HepG2 (cell line): Measurements from ENCODE around the gene SLC44A4. TPM values are rescaled to one million over a fixed set of nuclear protein-coding genes. Genes with fewer than 3 reads are reported as not detected.
A peak's percentile ranks its signal among the peaks of the same experiment; 100 is the strongest.

Experiments
- AGO2 ChIP-seq: fragments of 200-400 bp; formaldehyde crosslinking; optimal IDR thresholded peaks from 2 replicates; pipeline ENCODE3; 2017; ENCODE audit warnings: mild to moderate bottlenecking, low read depth, low read length, moderate library complexity
- EP300 ChIP-seq, 3 experiments: sonication (generic) in 1 of 3; formaldehyde crosslinking in 1 of 3; IDR thresholded peaks; 2 replicates each; pipeline versions ENCODE4 v1.5.1 to v1.6.1; 2011 to 2020; ENCODE audit warnings: low read depth in 2 of 3, low read length in 2 of 3, borderline replicate concordance in 1 of 3, improper control_type of control experiment in 1 of 3, mild to moderate bottlenecking in 1 of 3, missing genetic modification reagents in 1 of 3, moderate library complexity in 1 of 3
- GABPB1 ChIP-seq: IDR thresholded peaks from 2 replicates; pipeline ENCODE4 v1.6.1; 2016; ENCODE audit warnings: mild to moderate bottlenecking, missing genetic modification reagents, moderate library complexity, missing compliant biosample characterization
- GATAD2A ChIP-seq: IDR thresholded peaks from 2 replicates; pipeline ENCODE4 v1.6.1; 2016
- HNRNPL ChIP-seq: fragments of 200-400 bp; formaldehyde crosslinking; IDR thresholded peaks from 2 replicates; pipeline ENCODE4 v1.6.1; 2017; ENCODE audit warnings: mild to moderate bottlenecking, low read depth, low read length
- MEIS1 ChIP-seq: sonication (generic); formaldehyde crosslinking; IDR thresholded peaks from 2 replicates; pipeline ENCODE4 v1.9.0; 2021; ENCODE audit warnings: mild to moderate bottlenecking, missing genetic modification reagents, moderate library complexity, borderline replicate concordance
- NFATC3 ChIP-seq: sonication (generic); formaldehyde crosslinking; IDR thresholded peaks from 2 replicates; pipeline ENCODE4 v1.5.1; 2020; ENCODE audit warnings: mild to moderate bottlenecking, missing genetic modification reagents
- POLR2A ChIP-seq, 2 experiments: IDR thresholded peaks; 2 replicates each; pipeline ENCODE4 v1.6.1; 2011; ENCODE audit warnings: low read depth in 2 of 2, low read length in 2 of 2, mild to moderate bottlenecking in 1 of 2, moderate library complexity in 1 of 2; ENCODE audit not compliant: insufficient read depth in 1 of 2
- RARA ChIP-seq: IDR thresholded peaks from 2 replicates; pipeline ENCODE4 v1.6.1; 2016; ENCODE audit warnings: missing genetic modification reagents, missing compliant biosample characterization
- RFX5 ChIP-seq: IDR thresholded peaks from 2 replicates; pipeline ENCODE4 v1.6.1; 2011; ENCODE audit warnings: low read depth, low read length, improper control_type of control experiment
- SMARCE1 ChIP-seq: fragments of 450-650 bp; IDR thresholded peaks from 2 replicates; pipeline ENCODE4 v1.6.1; 2017; ENCODE audit warnings: borderline replicate concordance
- THAP11 ChIP-seq: IDR thresholded peaks from 2 replicates; pipeline ENCODE4 v1.6.1; 2016; ENCODE audit warnings: missing biosample characterization, missing genetic modification reagents
- TRIM24 ChIP-seq: sonication (generic); formaldehyde crosslinking; IDR thresholded peaks from 2 replicates; pipeline ENCODE4 v1.8.0; 2022; ENCODE audit warnings: mild to moderate bottlenecking, missing genetic modification reagents
- ZC3H13 ChIP-seq: sonication (generic); formaldehyde crosslinking; IDR thresholded peaks from 2 replicates; pipeline ENCODE4 v1.8.1; 2023; ENCODE audit warnings: mild to moderate bottlenecking, missing genetic modification reagents, moderate library complexity
- ZNF333 ChIP-seq: sonication (generic); formaldehyde crosslinking; IDR thresholded peaks from 2 replicates; pipeline ENCODE4 v1.4.0; 2020; ENCODE audit warnings: mild to moderate bottlenecking, missing genetic modification reagents, borderline replicate concordance
- ZNF549 ChIP-seq: sonication (generic); formaldehyde crosslinking; IDR thresholded peaks from 2 replicates; pipeline ENCODE4 v1.5.0; 2020; ENCODE audit warnings: missing genetic modification reagents
- ZNF678 ChIP-seq: sonication (generic); formaldehyde crosslinking; IDR thresholded peaks from 2 replicates; pipeline ENCODE4 v1.4.0; 2020; ENCODE audit warnings: mild to moderate bottlenecking, missing genetic modification reagents
- ZSCAN30 ChIP-seq: sonication (generic); formaldehyde crosslinking; IDR thresholded peaks from 2 replicates; pipeline ENCODE4 v1.5.0; 2020; ENCODE audit warnings: mild to moderate bottlenecking, missing genetic modification reagents
- ZUFSP ChIP-seq: sonication (generic); formaldehyde crosslinking; IDR thresholded peaks from 2 replicates; pipeline ENCODE4 v1.9.0; 2021; ENCODE audit warnings: missing genetic modification reagents, mild to moderate bottlenecking, borderline replicate concordance
- polyA plus RNA-seq, 8 experiments: library from polyadenylated mRNA; depleted of rRNA in 3 of 8; stranded (reverse) in 7 of 8; unstranded in 1 of 8; fragments of >200 nt; fragmentation: Illumina TruSeq in 4 of 8; extraction: Trizol in 4 of 8; gene quantifications; 2 replicates each; pipeline versions ENCODE4 v1.2.1 to v1.2.3, GENCODE V29; 2011 to 2016; ENCODE audit warnings: low read depth in 4 of 8, missing spikeins in 1 of 8, mixed read lengths in 1 of 8; ENCODE audit not compliant: insufficient read depth in 1 of 8
- total RNA-seq, 5 experiments: library from RNA; depleted of rRNA; stranded (reverse); fragments of >200 nt; fragmentation: Illumina TruSeq; extraction: Trizol; gene quantifications; 2 replicates each; pipeline ENCODE4 v1.2.3, GENCODE V29; 2016; ENCODE audit warnings: low read depth in 1 of 5
- TF ChIP-seq, protein P1 (sequence below): sonication (generic); formaldehyde crosslinking; IDR thresholded peaks from 2 replicates; pipeline ENCODE4 v1.5.0; 2020; ENCODE audit warnings: missing genetic modification reagents, mild to moderate bottlenecking, borderline replicate concordance
- TF ChIP-seq, protein P2 (sequence below): sonication (generic); formaldehyde crosslinking; IDR thresholded peaks from 2 replicates; pipeline ENCODE4 v1.9.0; 2021; ENCODE audit warnings: missing genetic modification reagents, borderline replicate concordance
- TF ChIP-seq, protein P3 (sequence below): IDR thresholded peaks from 2 replicates; pipeline ENCODE4 v1.6.1; 2012; ENCODE audit warnings: low read length, improper control_type of control experiment

Gene SLC44A4
- total and polyA plus RNA-seq, 2 of the 13 experiments (the other 11 are each of a cell fraction or from before 2014, with no cell fraction given), result 3.5 to 5.9 TPM

DNA sequence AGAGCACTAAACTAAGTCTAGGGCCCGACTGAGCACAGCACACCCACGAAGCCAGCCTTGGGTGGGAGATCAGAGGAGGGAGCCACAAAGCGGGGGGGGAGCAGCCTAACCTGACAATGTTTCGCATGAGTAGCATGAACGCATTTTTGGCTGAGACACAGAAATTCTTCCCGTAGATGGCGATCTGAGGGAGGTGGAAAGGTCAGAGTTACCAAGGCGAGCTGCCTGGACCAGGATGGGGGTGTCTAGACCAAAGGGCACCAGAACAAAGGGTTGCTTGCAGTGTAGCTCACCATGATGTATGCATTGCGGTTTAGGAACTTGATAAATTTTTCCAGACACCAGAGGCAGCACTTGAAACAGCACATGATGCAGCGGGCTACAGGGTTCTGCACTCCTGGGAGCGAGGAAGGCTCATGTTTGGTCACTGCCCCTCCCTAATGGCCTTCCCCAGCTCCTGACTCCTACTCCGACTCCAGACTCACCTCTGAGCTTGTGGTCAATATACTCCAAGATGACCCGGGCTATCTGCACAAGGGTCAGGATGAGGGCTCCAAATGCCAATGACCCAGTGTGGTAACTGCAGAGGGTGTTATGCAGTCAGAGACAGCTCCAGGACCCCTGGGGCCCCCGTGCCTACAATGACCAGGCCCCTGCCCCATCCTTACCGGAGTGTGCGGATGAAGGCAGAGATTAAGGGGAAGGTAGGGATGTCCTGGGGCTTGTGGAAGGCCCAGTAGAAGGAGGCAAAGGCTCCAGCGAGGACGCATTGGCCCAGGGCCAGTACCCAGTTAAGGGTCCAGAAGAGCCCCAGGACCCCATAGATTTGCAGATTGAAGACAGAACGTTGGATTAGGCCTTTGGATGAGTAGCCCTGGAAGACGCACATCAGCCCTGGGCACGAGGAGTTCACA, 13.3 kb downstream of the SLC44A4 start (continued):
- TF ChIP-seq TRIM24 (CRISPR knock-in tag), result 0 out of 2 replicates have a peak, but pooled peaks have one; percentile 65
- TF ChIP-seq RFX5, result no peak
- no peak; the same call in 1 of the 2 replicates for TF ChIP-seq ZSCAN30
- peak; percentile 94 for TF ChIP-seq RARA (CRISPR knock-in tag)
- no peak for TF ChIP-seq ZNF678 (CRISPR knock-in tag)
- TF ChIP-seq THAP11 (CRISPR knock-in tag), result peak; percentile 84
- no peak for TF ChIP-seq ZNF333 (CRISPR knock-in tag)
- peak in 1 of 2 experiments; percentile 75; a peak in 2 of 4 replicates for TF ChIP-seq POLR2A (IDR thresholded peaks at IDR 0.05; ENCODE audit: insufficient read depth in 1 of 2, low read depth in 2 of 2, low read length in 2 of 2)
- peak; percentile 94; the same call in 1 of the 2 replicates for TF ChIP-seq NFATC3 (CRISPR knock-in tag)
- TF ChIP-seq, protein P1, sequence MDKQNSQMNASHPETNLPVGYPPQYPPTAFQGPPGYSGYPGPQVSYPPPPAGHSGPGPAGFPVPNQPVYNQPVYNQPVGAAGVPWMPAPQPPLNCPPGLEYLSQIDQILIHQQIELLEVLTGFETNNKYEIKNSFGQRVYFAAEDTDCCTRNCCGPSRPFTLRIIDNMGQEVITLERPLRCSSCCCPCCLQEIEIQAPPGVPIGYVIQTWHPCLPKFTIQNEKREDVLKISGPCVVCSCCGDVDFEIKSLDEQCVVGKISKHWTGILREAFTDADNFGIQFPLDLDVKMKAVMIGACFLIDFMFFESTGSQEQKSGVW (CRISPR knock-in tag), result no peak
- no peak for TF ChIP-seq ZNF549 (CRISPR knock-in tag)
- 0 out of 2 replicates have a peak, but pooled peaks have one; percentile 62 for TF ChIP-seq MEIS1 (CRISPR knock-in tag)
- TF ChIP-seq AGO2, result no peak
- TF ChIP-seq ZUFSP (CRISPR knock-in tag), result no peak
- TF ChIP-seq, protein P2, sequence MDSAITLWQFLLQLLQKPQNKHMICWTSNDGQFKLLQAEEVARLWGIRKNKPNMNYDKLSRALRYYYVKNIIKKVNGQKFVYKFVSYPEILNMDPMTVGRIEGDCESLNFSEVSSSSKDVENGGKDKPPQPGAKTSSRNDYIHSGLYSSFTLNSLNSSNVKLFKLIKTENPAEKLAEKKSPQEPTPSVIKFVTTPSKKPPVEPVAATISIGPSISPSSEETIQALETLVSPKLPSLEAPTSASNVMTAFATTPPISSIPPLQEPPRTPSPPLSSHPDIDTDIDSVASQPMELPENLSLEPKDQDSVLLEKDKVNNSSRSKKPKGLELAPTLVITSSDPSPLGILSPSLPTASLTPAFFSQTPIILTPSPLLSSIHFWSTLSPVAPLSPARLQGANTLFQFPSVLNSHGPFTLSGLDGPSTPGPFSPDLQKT, result no peak
- TF ChIP-seq EP300 (IDR thresholded peaks at IDR 0.05; ENCODE audit: low read depth in 2 of 2, low read length in 2 of 2), result peak; percentile 91 to 93; a peak in 3 of 4 replicates
- peak; percentile 88 for TF ChIP-seq EP300 (CRISPR knock-in tag; IDR thresholded peaks at IDR 0.05; ENCODE audit: borderline replicate concordance)
- TF ChIP-seq GATAD2A, result peak; percentile 94
- TF ChIP-seq, protein P3, sequence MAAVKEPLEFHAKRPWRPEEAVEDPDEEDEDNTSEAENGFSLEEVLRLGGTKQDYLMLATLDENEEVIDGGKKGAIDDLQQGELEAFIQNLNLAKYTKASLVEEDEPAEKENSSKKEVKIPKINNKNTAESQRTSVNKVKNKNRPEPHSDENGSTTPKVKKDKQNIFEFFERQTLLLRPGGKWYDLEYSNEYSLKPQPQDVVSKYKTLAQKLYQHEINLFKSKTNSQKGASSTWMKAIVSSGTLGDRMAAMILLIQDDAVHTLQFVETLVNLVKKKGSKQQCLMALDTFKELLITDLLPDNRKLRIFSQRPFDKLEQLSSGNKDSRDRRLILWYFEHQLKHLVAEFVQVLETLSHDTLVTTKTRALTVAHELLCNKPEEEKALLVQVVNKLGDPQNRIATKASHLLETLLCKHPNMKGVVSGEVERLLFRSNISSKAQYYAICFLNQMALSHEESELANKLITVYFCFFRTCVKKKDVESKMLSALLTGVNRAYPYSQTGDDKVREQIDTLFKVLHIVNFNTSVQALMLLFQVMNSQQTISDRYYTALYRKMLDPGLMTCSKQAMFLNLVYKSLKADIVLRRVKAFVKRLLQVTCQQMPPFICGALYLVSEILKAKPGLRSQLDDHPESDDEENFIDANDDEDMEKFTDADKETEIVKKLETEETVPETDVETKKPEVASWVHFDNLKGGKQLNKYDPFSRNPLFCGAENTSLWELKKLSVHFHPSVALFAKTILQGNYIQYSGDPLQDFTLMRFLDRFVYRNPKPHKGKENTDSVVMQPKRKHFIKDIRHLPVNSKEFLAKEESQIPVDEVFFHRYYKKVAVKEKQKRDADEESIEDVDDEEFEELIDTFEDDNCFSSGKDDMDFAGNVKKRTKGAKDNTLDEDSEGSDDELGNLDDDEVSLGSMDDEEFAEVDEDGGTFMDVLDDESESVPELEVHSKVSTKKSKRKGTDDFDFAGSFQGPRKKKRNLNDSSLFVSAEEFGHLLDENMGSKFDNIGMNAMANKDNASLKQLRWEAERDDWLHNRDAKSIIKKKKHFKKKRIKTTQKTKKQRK, result no peak
- no peak; the same call in 1 of the 2 replicates for TF ChIP-seq ZC3H13
- no peak for TF ChIP-seq SMARCE1
- TF ChIP-seq HNRNPL, result no peak
- TF ChIP-seq GABPB1 (CRISPR knock-in tag), result peak; percentile 17; the same call in 1 of the 2 replicates
